ENCODE results near the gene JPH3. TPM values are rescaled to one million over a fixed set of nuclear protein-coding genes. Genes with fewer than 3 reads are reported as not detected.

Gene JPH3
- polyA plus RNA-seq, 3 donors, result not detected

GRCh38 chr16:87635541-87636049 is 33.3 kb downstream of the JPH3 start:
- H3K27me3 Mint-ChIP-seq (ENCODE audit: low read depth in 3 of 3), result peaks cover 25 to 37% (median 25%) of the 10 kb centered on the region in 3 donors
- H3K9ac ChIP-seq (ENCODE audit: insufficient read depth, low read length, poor library complexity, severe bottlenecking), result no peak overlapping the region
- no peak overlapping the region for H3K27ac ChIP-seq (ENCODE audit: low read depth in 1 of 2, low read length in 2 of 2)
- H3K9me3 Mint-ChIP-seq, result peaks cover 4 to 10% (median 8%) of the 10 kb centered on the region in 7 donors
- H3K27ac Mint-ChIP-seq, result peak overlapping the region in 1 of 7 donors; percentile 19
- peaks cover 12% of the 10 kb centered on the region for H3K4me1 Mint-ChIP-seq
- peak; percentile 61 for TF ChIP-seq CTCF (IDR thresholded peaks at IDR 0.05)
- no peaks in the 10 kb centered on the region for H3K36me3 Mint-ChIP-seq
- H3K4me3 ChIP-seq (replicated peaks in 1 of 3; ENCODE audit: low read depth in 2 of 3, low read length in 3 of 3), result no peak overlapping the region
- intact Hi-C loops (cut with micrococcal nuclease), result loop anchor here (1.0 to 10.0 kb wide), 4 partner anchors 84 to 431 kb away; no protein-coding TSS in a partner anchor
- WGBS (ENCODE audit: insufficient coverage), result 6% methylated on average over 18 of the region's 23 CpGs
- H3K4me1 ChIP-seq (ENCODE audit: control insufficient read depth in 1 of 2, insufficient read depth in 2 of 2, low read length in 2 of 2), result peaks cover 5 to 11% of the 10 kb centered on the region in 2 donors
- peak overlapping the region; percentile 39 for H3K4me2 ChIP-seq (replicated peaks; ENCODE audit: extremely low read depth, low read length, poor library complexity, severe bottlenecking)
- no peaks in the 10 kb centered on the region for H3K79me2 ChIP-seq (ENCODE audit: insufficient read depth, low read length)
- H3K9me3 ChIP-seq (replicated peaks in 1 of 2; ENCODE audit: control insufficient read depth in 1 of 2, insufficient read depth in 1 of 2, low read length in 2 of 2), result peaks cover 0 to 4% of the 10 kb centered on the region in 2 donors
- DNase-seq, result peak; percentile 9 to 34 (median 34)
- no peaks in the 10 kb centered on the region for H3K36me3 ChIP-seq (replicated peaks in 1 of 2; ENCODE audit: control insufficient read depth in 1 of 2, insufficient read depth in 2 of 2, low read length in 2 of 2)
- peak overlapping the region; percentile 58 to 86 for H3K4me3 Mint-ChIP-seq
- H4K20me1 ChIP-seq (ENCODE audit: insufficient read depth, low read length), result no peaks in the 10 kb centered on the region
- peak overlapping the region; percentile 53 for H2AFZ ChIP-seq (ENCODE audit: insufficient read depth, low read depth, low read length, poor library complexity, severe bottlenecking)
- peaks cover 0 to 4% of the 10 kb centered on the region in 2 donors for H3K27me3 ChIP-seq (ENCODE audit: control insufficient read depth in 2 of 2, insufficient read depth in 2 of 2, low read length in 2 of 2)

GRCh38 chr16:87636050-87636684 is 33.9 kb downstream of the JPH3 start:
- no peaks in the 10 kb centered on the region for H3K36me3 ChIP-seq (replicated peaks in 1 of 2; ENCODE audit: control insufficient read depth in 1 of 2, insufficient read depth in 2 of 2, low read length in 2 of 2)
- peaks cover 0 to 3% of the 10 kb centered on the region in 2 donors for H3K9me3 ChIP-seq (replicated peaks in 1 of 2; ENCODE audit: control insufficient read depth in 1 of 2, insufficient read depth in 1 of 2, low read length in 2 of 2)
- H3K4me1 Mint-ChIP-seq, result peaks cover 12% of the 10 kb centered on the region
- peak; percentile 59 to 80 (median 75) for DNase-seq
- no peak overlapping the region for H3K4me3 ChIP-seq (replicated peaks in 1 of 3; ENCODE audit: low read depth in 2 of 3, low read length in 3 of 3)
- H4K20me1 ChIP-seq (ENCODE audit: insufficient read depth, low read length), result no peaks in the 10 kb centered on the region
- peaks cover 5 to 11% of the 10 kb centered on the region in 2 donors for H3K4me1 ChIP-seq (ENCODE audit: control insufficient read depth in 1 of 2, insufficient read depth in 2 of 2, low read length in 2 of 2)
- TF ChIP-seq CTCF (IDR thresholded peaks at IDR 0.05), result peak; percentile 57
- no peaks in the 10 kb centered on the region for H3K36me3 Mint-ChIP-seq
- 7% methylated on average over 18 of the region's 31 CpGs for WGBS (ENCODE audit: insufficient coverage)
- H3K9ac ChIP-seq (ENCODE audit: insufficient read depth, low read length, poor library complexity, severe bottlenecking), result no peak overlapping the region
- peaks cover 0 to 3% of the 10 kb centered on the region in 2 donors for H3K27me3 ChIP-seq (ENCODE audit: control insufficient read depth in 2 of 2, insufficient read depth in 2 of 2, low read length in 2 of 2)
- peak overlapping the region; percentile 39 for H3K4me2 ChIP-seq (replicated peaks; ENCODE audit: extremely low read depth, low read length, poor library complexity, severe bottlenecking)
- H3K4me3 Mint-ChIP-seq, result peak overlapping the region; percentile 58 to 86
- peaks cover 1 to 6% (median 4%) of the 10 kb centered on the region in 7 donors for H3K9me3 Mint-ChIP-seq
- H3K79me2 ChIP-seq (ENCODE audit: insufficient read depth, low read length), result no peaks in the 10 kb centered on the region
- no peak overlapping the region for H3K27ac ChIP-seq (ENCODE audit: low read depth in 1 of 2, low read length in 2 of 2)
- intact Hi-C loops (cut with micrococcal nuclease), result loop anchor here in 1 of 2 donors (2.0 to 10.0 kb wide), 3 partner anchors 85 to 431 kb away; no protein-coding TSS in a partner anchor
- peak overlapping the region; percentile 53 for H2AFZ ChIP-seq (ENCODE audit: insufficient read depth, low read depth, low read length, poor library complexity, severe bottlenecking)
- H3K27ac Mint-ChIP-seq, result peak overlapping the region in 2 of 7 donors; percentile 10 to 19
- peaks cover 20 to 32% (median 25%) of the 10 kb centered on the region in 3 donors for H3K27me3 Mint-ChIP-seq (ENCODE audit: low read depth in 3 of 3)
